GM23338 (cell line): ENCODE data around the gene FIG4. TPM values are rescaled to one million over a fixed set of nuclear protein-coding genes. Genes with fewer than 3 reads are reported as not detected.
A peak's percentile ranks its signal among the peaks of the same experiment; 100 is the strongest.

Experiments
- ATAC-seq: fragments of 200-7000 bp; cut with Tn5 transposase; 3 replicates; pipeline ENCODE4 v1.9.1; 2020
- DNase-seq: peaks from one replicate; pipeline ENCODE4 v3.0.0-alpha.2; 2015; ENCODE audit warnings: low spot score
- H2AFZ ChIP-seq: fragments of 200-600 bp; sonication (generic); 2 replicates; pipeline ENCODE4 v1.8.0; 2016; ENCODE audit warnings: antibody characterized with exemption, mild to moderate bottlenecking, moderate library complexity
- H3F3A ChIP-seq: fragments of 200-600 bp; sonication (generic); replicated peaks from 2 replicates; pipeline ENCODE4 v1.8.0; 2017; ENCODE audit warnings: antibody characterized with exemption, mixed run types, low read depth
- H3K27ac ChIP-seq: fragments of 200-600 bp; sonication (generic); 2 replicates; pipeline ENCODE4 v1.6.1; 2016; ENCODE audit warnings: low read depth
- H3K27me3 ChIP-seq: fragments of 200-600 bp; sonication (generic); 2 replicates; pipeline ENCODE4 v1.8.0; 2016; ENCODE audit warnings: mild to moderate bottlenecking, mixed run types, moderate library complexity; ENCODE audit not compliant: insufficient read depth
- H3K36me3 ChIP-seq: fragments of 200-600 bp; sonication (generic); 2 replicates; pipeline ENCODE4 v1.8.0; 2016; ENCODE audit warnings: mild to moderate bottlenecking; ENCODE audit not compliant: insufficient read depth
- H3K4me1 ChIP-seq: fragments of 200-600 bp; sonication (generic); 2 replicates; pipeline ENCODE4 v1.8.0; 2016; ENCODE audit warnings: mild to moderate bottlenecking, moderate library complexity; ENCODE audit not compliant: insufficient read depth
- H3K4me2 ChIP-seq: fragments of 200-600 bp; sonication (generic); 2 replicates; pipeline ENCODE4 v1.7.1; 2017; ENCODE audit warnings: mixed run types
- H3K4me3 ChIP-seq: fragments of 200-600 bp; sonication (generic); 2 replicates; pipeline ENCODE4 v1.6.1; 2016; ENCODE audit warnings: mixed run types
- H3K79me2 ChIP-seq: fragments of 200-600 bp; sonication (generic); replicated peaks from 2 replicates; pipeline ENCODE4 v1.8.0; 2017; ENCODE audit warnings: mild to moderate bottlenecking; ENCODE audit not compliant: insufficient read depth
- H3K9me2 ChIP-seq: fragments of 200-600 bp; sonication (generic); 2 replicates; pipeline ENCODE4 v1.8.0; 2017; ENCODE audit not compliant: insufficient read depth
- H4K20me1 ChIP-seq: fragments of 200-600 bp; sonication (generic); replicated peaks from 2 replicates; pipeline ENCODE4 v1.8.0; 2017; ENCODE audit warnings: mild to moderate bottlenecking; ENCODE audit not compliant: insufficient read depth
- H3K27ac Mint-ChIP-seq: 2 replicates; pipeline ENCODE4 v1.8.0; 2020; ENCODE audit warnings: inconsistent platforms, mild to moderate bottlenecking, moderate library complexity, mixed read lengths
- H3K27me3 Mint-ChIP-seq: 3 replicates; pipeline ENCODE4 v1.8.0; 2022; ENCODE audit warnings: low read depth, mild to moderate bottlenecking, moderate library complexity, mixed read lengths, inconsistent platforms; ENCODE audit not compliant: insufficient read depth, poor library complexity
- H3K36me3 Mint-ChIP-seq: 3 replicates; pipeline ENCODE4 v1.8.0; 2021; ENCODE audit warnings: low read depth, mild to moderate bottlenecking, inconsistent platforms, moderate library complexity, mixed read lengths
- H3K4me1 Mint-ChIP-seq: 3 replicates; pipeline ENCODE4 v1.8.0; 2020; ENCODE audit warnings: mild to moderate bottlenecking, inconsistent platforms, mixed read lengths
- H3K4me3 Mint-ChIP-seq: 3 replicates; pipeline ENCODE4 v1.8.0; 2021; ENCODE audit warnings: moderate library complexity, mild to moderate bottlenecking, inconsistent platforms, mixed read lengths
- H3K9me3 Mint-ChIP-seq: 3 replicates; pipeline ENCODE4 v1.8.0; 2020; ENCODE audit warnings: moderate library complexity, mild to moderate bottlenecking, inconsistent platforms, mixed read lengths
- CREB1 ChIP-seq: fragments of 250-450 bp; sonication (Bioruptor Pico); IDR thresholded peaks from 2 replicates; pipeline ENCODE4 v1.5.0; 2020; ENCODE audit warnings: low read depth, mild to moderate bottlenecking, moderate library complexity
- CTCF ChIP-seq, 2 experiments: fragments of 200-600 bp in 1 of 2; sonication (generic) in 1 of 2; conservative IDR thresholded peaks; 2 replicates each; pipeline versions ENCODE4 v1.5.1 to v1.6.1; 2016 to 2017; ENCODE audit warnings: antibody characterized with exemption in 2 of 2, low read depth in 2 of 2, mild to moderate bottlenecking in 2 of 2, moderate library complexity in 1 of 2
- EZH2 ChIP-seq: fragments of 200-600 bp; sonication (generic); IDR thresholded peaks from one replicate; pipeline ENCODE4 v1.8.0; 2017; ENCODE audit warnings: antibody characterized with exemption, mild to moderate bottlenecking, low read depth; ENCODE audit not compliant: unreplicated experiment
- EZH2phosphoT487 ChIP-seq: fragments of 200-600 bp; sonication (generic); IDR thresholded peaks from one replicate; pipeline ENCODE4 v1.8.1; 2018; ENCODE audit warnings: antibody characterized with exemption; ENCODE audit not compliant: unreplicated experiment
- JUNB ChIP-seq: IDR thresholded peaks from one replicate; pipeline ENCODE4 v1.6.1; 2016; ENCODE audit warnings: antibody characterized with exemption; ENCODE audit not compliant: unreplicated experiment
- NANOG ChIP-seq: IDR thresholded peaks from 2 replicates; pipeline ENCODE4 v1.6.1; 2016; ENCODE audit warnings: antibody characterized with exemption, borderline replicate concordance
- REST ChIP-seq: IDR thresholded peaks from one replicate; pipeline ENCODE4 v1.6.1; 2018; ENCODE audit warnings: antibody characterized with exemption; ENCODE audit not compliant: unreplicated experiment
- ZNF114 ChIP-seq: fragments of 250-450 bp; sonication (Bioruptor Pico); IDR thresholded peaks from 2 replicates; pipeline ENCODE4 v1.5.0; 2020; ENCODE audit warnings: mild to moderate bottlenecking, moderate library complexity
- ZNF331 ChIP-seq: fragments of 250-450 bp; sonication (Bioruptor Pico); IDR thresholded peaks from 2 replicates; pipeline ENCODE4 v1.5.0; 2020; ENCODE audit warnings: low read depth, mild to moderate bottlenecking, moderate library complexity
- polyA plus RNA-seq: library from polyadenylated mRNA; unstranded; fragments of >200 nt; fragmentation: Nextera tagmentation; extraction: Ambion mirVana; gene quantifications from 2 replicates; pipeline ENCODE4 v1.2.1, GENCODE V29; 2016
- total RNA-seq: library from RNA; depleted of rRNA; stranded (reverse); fragments of >200 nt; shearing (Covaris generic); gene quantifications from 2 replicates; pipeline ENCODE4 v1.2.3, GENCODE V29; 2014
- TF ChIP-seq, protein P1 (sequence below): IDR thresholded peaks from 2 replicates; pipeline ENCODE4 v1.6.1; 2016; ENCODE audit warnings: antibody characterized with exemption

Gene FIG4
- total and polyA plus RNA-seq, 2 experiments from 2014 or later: 7.0 to 16.9 TPM

GRCh38 chr6:109867009-109867969 is 176.2 kb downstream of the FIG4 start:
- no peak for DNase-seq
- Histone ChIP-seq H3K4me3 (no peak overlapping the region), H4K20me1 (no peaks in the 10 kb centered on the region), H3K9me2 (no peaks in the 10 kb centered on the region), H3F3A (no peaks in the 10 kb centered on the region), H3K4me2 (no peak overlapping the region), H2AFZ (peak overlapping the region; percentile 80), H3K79me2 (no peaks in the 10 kb centered on the region), H3K27ac (no peak overlapping the region), H3K36me3 (no peaks in the 10 kb centered on the region), H3K27me3 (no peaks in the 10 kb centered on the region), H3K4me1 (peaks cover 13% of the 10 kb centered on the region)
- peaks cover 30% of the 10 kb centered on the region for H3K4me1 Mint-ChIP-seq
- H3K36me3 Mint-ChIP-seq: peaks cover 12% of the 10 kb centered on the region
- H3K27ac Mint-ChIP-seq: no peak overlapping the region
- ATAC-seq: no peak
- no peak overlapping the region for H3K4me3 Mint-ChIP-seq
- H3K9me3 Mint-ChIP-seq: peaks cover 21% of the 10 kb centered on the region
- H3K27me3 Mint-ChIP-seq: peaks cover 5% of the 10 kb centered on the region
- TF ChIP-seq JUNB (no peak), ZNF114 (no peak), CTCF (conservative IDR thresholded peaks at IDR 0.05; ENCODE audit: low read depth in 2 of 2) (no peak), REST (no peak), ZNF331 (no peak), EZH2 (no peak), CREB1 (no peak), EZH2phosphoT487 (no peak), NANOG (no peak)
- TF ChIP-seq, protein P1, sequence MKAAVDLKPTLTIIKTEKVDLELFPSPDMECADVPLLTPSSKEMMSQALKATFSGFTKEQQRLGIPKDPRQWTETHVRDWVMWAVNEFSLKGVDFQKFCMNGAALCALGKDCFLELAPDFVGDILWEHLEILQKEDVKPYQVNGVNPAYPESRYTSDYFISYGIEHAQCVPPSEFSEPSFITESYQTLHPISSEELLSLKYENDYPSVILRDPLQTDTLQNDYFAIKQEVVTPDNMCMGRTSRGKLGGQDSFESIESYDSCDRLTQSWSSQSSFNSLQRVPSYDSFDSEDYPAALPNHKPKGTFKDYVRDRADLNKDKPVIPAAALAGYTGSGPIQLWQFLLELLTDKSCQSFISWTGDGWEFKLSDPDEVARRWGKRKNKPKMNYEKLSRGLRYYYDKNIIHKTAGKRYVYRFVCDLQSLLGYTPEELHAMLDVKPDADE: no peak
